ENCODE results near the gene TMEM107. TPM values are rescaled to one million over a fixed set of nuclear protein-coding genes. Genes with fewer than 3 reads are reported as not detected.
"Not testable (repeated sequence)": the region's sequence is repeated elsewhere in the genome, so short reads cannot be mapped to it uniquely, and the experiment has no call there.

TMEM107 gene
- total RNA-seq, 4 donors from 2014 or later = 10.4 to 17.8 (median 13.6) TPM

DNA sequence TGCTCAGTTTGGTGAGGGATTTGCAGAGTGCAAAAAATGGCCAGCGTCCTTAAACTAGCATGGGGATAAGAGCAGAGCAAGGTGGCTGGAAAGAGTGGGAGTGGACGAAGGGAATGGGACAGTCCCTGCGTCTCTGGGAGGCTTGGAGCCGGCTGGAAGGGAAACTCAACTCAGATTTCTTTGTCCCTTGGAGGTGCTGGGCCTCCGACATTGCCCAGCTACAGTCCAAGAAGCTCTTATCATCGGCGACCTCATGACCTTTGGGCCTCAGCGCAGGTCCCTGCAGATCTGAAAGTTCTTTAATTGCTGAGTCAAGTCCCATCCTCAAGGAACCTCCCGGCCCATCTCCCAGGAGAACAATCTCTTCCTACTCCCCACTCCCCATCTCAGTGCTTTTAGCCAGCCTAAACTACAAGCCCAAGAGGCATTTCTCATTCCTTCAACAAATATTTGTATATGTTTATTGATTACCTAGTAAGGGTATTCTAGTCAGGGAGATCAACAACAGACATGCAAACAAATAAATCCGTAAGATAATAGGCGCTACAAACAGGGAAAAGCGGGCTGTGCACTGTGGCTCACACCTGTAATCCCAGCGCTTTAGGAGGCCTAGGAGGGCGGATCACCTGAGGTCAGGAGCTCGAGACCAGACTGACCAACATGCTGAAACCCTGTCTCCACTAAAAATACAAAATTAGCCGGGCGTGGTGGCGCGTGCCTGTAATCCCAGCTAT is 985 bp upstream of the TMEM107 start:
- peak overlapping the region; percentile 57 to 81 (median 62) for H3K4me3 ChIP-seq
- intact Hi-C loops (cut with DNase I) = no loop called here
- WGBS = 73% methylated on average over 19 of the region's 19 CpGs
- peak overlapping the region; percentile 79 to 88 (median 83) for H3K27ac ChIP-seq (replicated peaks in 1 of 4)
- no peak for TF ChIP-seq POLR2AphosphoS5 (IDR thresholded peaks at IDR 0.05)
- no peaks in the 10 kb centered on the region for H3K36me3 ChIP-seq
- H3K4me1 ChIP-seq = peaks cover 29 to 50% (median 40%) of the 10 kb centered on the region in 4 donors
- no peaks in the 10 kb centered on the region for H3K9me3 ChIP-seq
- DNase-seq (ENCODE audit: extremely low spot score) = no peak
- no peaks in the 10 kb centered on the region for H3K27me3 ChIP-seq

GRCh38 chr17:8175795-8176196 is 384 bp downstream of the TMEM107 start:
- DNase-seq (ENCODE audit: extremely low spot score) = no peak
- Histone ChIP-seq H3K36me3 (no peaks in the 10 kb centered on the region), H3K9me3 (no peaks in the 10 kb centered on the region), H3K4me3 (peak overlapping the region; percentile 57 to 81 (median 62)), H3K27me3 (no peaks in the 10 kb centered on the region), H3K27ac (replicated peaks in 1 of 4) (peak overlapping the region; percentile 79 to 88 (median 83)), H3K4me1 (peaks cover 29 to 50% (median 40%) of the 10 kb centered on the region in 4 donors)
- intact Hi-C loops (cut with DNase I) = no loop called here
- WGBS = 19% methylated on average over 11 of the region's 11 CpGs
- TF ChIP-seq POLR2AphosphoS5 (IDR thresholded peaks at IDR 0.05) (no peak), CTCF (IDR thresholded peaks at IDR 0.05) (no peak), POLR2A (IDR thresholded peaks at IDR 0.05; ENCODE audit: low read depth) (no peak), EP300 (IDR thresholded peaks at IDR 0.05) (no peak)

DNA sequence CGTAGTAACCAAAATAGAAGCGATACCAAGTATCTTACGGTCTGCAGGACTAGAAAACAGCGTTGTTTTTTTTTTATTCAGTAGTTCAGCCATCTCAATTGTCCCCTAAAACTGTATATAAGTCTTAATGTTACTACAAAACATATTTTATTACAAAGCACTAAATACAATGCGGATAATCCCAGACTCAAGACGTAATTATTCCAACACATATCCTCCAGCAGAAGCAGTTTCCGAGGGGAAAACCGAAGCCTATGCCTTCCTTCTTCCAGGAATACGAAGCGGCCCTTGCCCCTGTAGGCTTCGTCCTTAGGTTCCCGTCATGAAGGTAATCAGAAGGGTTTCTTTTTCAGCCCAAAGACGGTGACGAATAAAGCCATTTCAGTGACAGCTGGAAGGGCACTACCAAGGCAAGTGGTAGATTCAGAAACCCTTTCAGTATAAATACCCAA is 2.3 kb downstream of the TMEM107 start:
- Histone ChIP-seq H3K4me3 (peak overlapping the region; percentile 41 to 59 (median 49)), H3K4me1 (peaks cover 29 to 50% (median 40%) of the 10 kb centered on the region in 4 donors), H3K9me3 (no peaks in the 10 kb centered on the region), H3K36me3 (no peaks in the 10 kb centered on the region), H3K27me3 (no peaks in the 10 kb centered on the region), H3K27ac (replicated peaks in 1 of 4) (peak overlapping the region; percentile 81 to 89 (median 86))
- WGBS = 3% methylated on average over 14 of the region's 14 CpGs
- TF ChIP-seq CTCF (IDR thresholded peaks at IDR 0.05) = no peak
- no peak for TF ChIP-seq POLR2A (IDR thresholded peaks at IDR 0.05; ENCODE audit: low read depth)
- no peak for TF ChIP-seq POLR2AphosphoS5 (IDR thresholded peaks at IDR 0.05)
- no peak for TF ChIP-seq EP300 (IDR thresholded peaks at IDR 0.05)
- intact Hi-C loops (cut with DNase I) = no loop called here
- DNase-seq (ENCODE audit: extremely low spot score) = no peak

DNA sequence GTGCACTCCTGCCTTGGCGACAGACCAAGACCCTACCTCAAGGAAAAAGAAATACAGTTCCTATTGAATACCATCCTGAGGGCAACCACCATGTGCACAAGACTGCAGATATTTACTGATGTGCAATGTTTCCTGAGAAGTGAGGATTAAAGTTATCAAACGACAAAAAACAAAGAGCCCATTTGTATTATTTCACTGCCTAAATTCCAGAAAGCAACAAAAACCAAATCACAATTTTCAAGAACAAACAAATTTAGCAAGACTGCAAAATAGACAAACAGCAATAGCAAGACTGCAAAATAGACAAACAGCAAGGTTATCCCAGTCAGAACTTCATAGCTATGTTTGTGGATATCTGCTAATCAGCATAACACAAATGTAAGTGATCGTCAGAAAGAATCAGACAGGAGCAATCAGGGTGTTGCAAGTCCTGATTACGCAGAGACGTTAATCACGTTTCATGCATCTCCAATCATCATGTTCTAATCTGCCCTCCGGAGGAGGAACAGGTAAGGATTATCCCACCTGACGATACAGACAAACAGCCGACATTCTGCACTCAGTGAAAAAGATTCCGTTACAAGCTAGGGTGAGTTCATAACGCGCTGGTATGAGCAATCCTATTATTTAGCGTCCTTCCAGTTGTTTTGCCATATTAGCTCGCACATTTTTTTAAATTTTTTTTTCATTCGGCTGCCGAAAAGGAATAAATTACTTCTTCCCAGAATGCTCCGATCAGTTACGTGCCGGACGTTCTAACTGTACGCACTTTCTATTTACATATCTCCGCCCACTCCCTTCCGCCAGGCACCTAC is 2.9 kb downstream of the TMEM107 start:
- intact Hi-C loops (cut with DNase I) = no loop called here
- Histone ChIP-seq H3K4me1 (peaks cover 29 to 50% (median 40%) of the 10 kb centered on the region in 4 donors), H3K27me3 (no peaks in the 10 kb centered on the region), H3K36me3 (no peaks in the 10 kb centered on the region), H3K27ac (replicated peaks in 1 of 4) (peak overlapping the region; percentile 81 to 89 (median 86)), H3K9me3 (no peaks in the 10 kb centered on the region), H3K4me3 (peak overlapping the region; percentile 41 to 59 (median 49))
- DNase-seq (ENCODE audit: extremely low spot score) = no peak
- under 1% methylated on average over 23 of the region's 23 CpGs for WGBS
- TF ChIP-seq EP300 (IDR thresholded peaks at IDR 0.05) (no peak), CTCF (IDR thresholded peaks at IDR 0.05) (no peak), POLR2A (IDR thresholded peaks at IDR 0.05; ENCODE audit: low read depth) (peak; percentile 100), POLR2AphosphoS5 (IDR thresholded peaks at IDR 0.05) (peak; percentile 97 to 100)

- intact Hi-C loops (cut with DNase I); H3K27ac ChIP-seq (replicated peaks in 1 of 4); H3K4me3 ChIP-seq; H3K9me3 ChIP-seq; H3K27me3 ChIP-seq; DNase-seq (ENCODE audit: extremely low spot score); H3K36me3 ChIP-seq: not testable (repeated sequence)
- WGBS = 88% methylated on average over 19 of the region's 19 CpGs
- peaks cover 12 to 26% (median 22%) of the 10 kb centered on the region in 4 donors for H3K4me1 ChIP-seq
These were observed 6.0 kb downstream of the TMEM107 start for GRCh38 chr17:8170186-8170585.

All from esophagus muscularis mucosa (tissue), 4 donors.